GM12891 (cell line): ENCODE measurements around the gene CYP2W1.

Source experiments
- PAX5 ChIP-seq: IDR thresholded peaks from 2 replicates; pipeline ENCODE4 v1.6.1; 2011; ENCODE audit warnings: low read length, moderate library complexity, mild to moderate bottlenecking; ENCODE audit not compliant: insufficient read depth, severe bottlenecking
- POLR2A ChIP-seq: IDR thresholded peaks from 2 replicates; pipeline ENCODE4 v1.6.1; 2011; ENCODE audit warnings: low read depth, low read length, control low read depth
- TAF1 ChIP-seq: IDR thresholded peaks from 2 replicates; pipeline ENCODE4 v1.6.1; 2011; ENCODE audit warnings: low read depth, low read length, control low read depth

GRCh38 chr7:935164-935873 lies 47.7 kb upstream of the CYP2W1 start:
- TF ChIP-seq POLR2A, result no peak
- TF ChIP-seq TAF1, result no peak
- no peak for TF ChIP-seq PAX5
